GM12873 (cell line): Measurements from ENCODE around the gene IGF1R.

Experiments used
- CTCF ChIP-seq: IDR thresholded peaks from 2 replicates; pipeline ENCODE4 v1.5.1; 2012; ENCODE audit warnings: low read depth, mild to moderate bottlenecking, moderate library complexity, low read length, control low read depth; ENCODE audit not compliant: insufficient read depth; ENCODE audit errors: missing control alignments

Gene IGF1R

GRCh38 chr15:98898122-98898521 lies 249.8 kb downstream of the IGF1R start:
- no peak for TF ChIP-seq CTCF

- no peak for TF ChIP-seq CTCF
Observed at GRCh38 chr15:98899272-98900021, 251.1 kb downstream of the IGF1R start.

- no peak for TF ChIP-seq CTCF
Observed at GRCh38 chr15:98900356-98900755, 252.0 kb downstream of the IGF1R start.

DNA sequence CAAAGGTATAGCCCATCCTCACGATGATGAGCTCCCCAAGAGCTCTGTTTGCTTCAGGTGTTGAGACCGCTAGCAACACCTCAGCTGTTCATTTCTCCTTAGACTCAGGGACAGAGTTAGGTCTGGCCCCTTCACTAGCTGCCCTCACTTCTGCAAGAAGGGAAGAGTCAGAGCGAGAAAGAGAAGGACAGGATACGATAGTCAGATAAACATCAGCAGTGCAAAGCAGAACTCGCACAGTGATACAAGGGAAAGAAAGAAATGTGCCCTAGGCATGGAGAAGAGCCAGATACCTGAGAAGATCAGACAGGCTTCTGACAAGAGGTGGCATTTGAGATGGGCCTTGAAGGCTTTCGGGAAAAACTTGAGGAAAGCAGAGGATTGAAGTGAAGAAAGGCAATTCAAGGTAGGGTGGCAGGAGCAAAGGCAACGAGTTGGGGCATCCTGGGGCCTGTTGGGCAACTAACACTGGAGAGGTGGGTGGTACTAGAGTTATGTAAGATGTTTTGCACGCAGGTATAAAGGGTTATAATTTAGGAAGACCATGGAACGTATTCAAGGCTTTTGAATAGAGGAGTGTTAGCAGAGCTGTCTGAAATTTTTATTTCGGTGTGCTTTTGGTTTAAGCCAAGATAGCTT lies 253.2 kb downstream of the IGF1R start:
- TF ChIP-seq CTCF = no peak

DNA sequence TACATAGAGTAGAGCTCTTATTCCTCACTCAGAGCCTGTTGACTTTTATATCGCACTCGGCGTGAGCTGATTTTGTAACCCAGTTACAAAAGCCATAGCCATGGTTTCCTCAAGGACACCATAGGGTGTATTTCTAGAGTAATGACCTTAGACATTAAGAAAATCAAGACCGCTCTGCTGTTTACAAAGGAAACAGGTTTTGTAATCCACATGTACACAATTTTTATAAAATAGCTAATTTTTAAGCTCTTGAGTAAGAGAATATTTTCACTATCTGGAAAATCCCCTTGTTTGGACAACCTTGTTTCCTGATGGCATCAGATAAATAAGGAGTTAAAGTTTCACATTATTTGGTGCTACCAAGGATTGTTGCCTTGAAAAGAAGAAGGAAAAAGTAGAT lies 254.6 kb downstream of the IGF1R start:
- no peak for TF ChIP-seq CTCF

- no peak for TF ChIP-seq CTCF
Observed at GRCh38 chr15:98903377-98904018, 255.2 kb downstream of the IGF1R start.

- TF ChIP-seq CTCF = peak; percentile 57
Observed at GRCh38 chr15:98904544-98904943, 256.2 kb downstream of the IGF1R start.
